ENCODE measurements around the gene IRF2.

Gene IRF2

GRCh38 chr4:184473499-184474262 is 669 bp downstream of the IRF2 start:
- peak; percentile 69 for DNase-seq

- DNase-seq = peak; percentile 86
These were observed 1.5 kb downstream of the IRF2 start for GRCh38 chr4:184472614-184473498.

GRCh38 chr4:184471881-184472613 is 2.3 kb downstream of the IRF2 start:
- DNase-seq = peak; percentile 56

GRCh38 chr4:184470785-184471110 is 3.6 kb downstream of the IRF2 start:
- no peak for DNase-seq

GRCh38 chr4:184466634-184467033 is 7.7 kb downstream of the IRF2 start:
- no peak for DNase-seq

- no peak for DNase-seq
These were observed 9.4 kb downstream of the IRF2 start for GRCh38 chr4:184464759-184465454.

- DNase-seq = no peak
These were observed 10.5 kb downstream of the IRF2 start for GRCh38 chr4:184463856-184464255.

GRCh38 chr4:184463158-184463557 is 11.2 kb downstream of the IRF2 start:
- no peak for DNase-seq

GRCh38 chr4:184462724-184463123 is 11.6 kb downstream of the IRF2 start:
- no peak for DNase-seq

GRCh38 chr4:184461711-184462441 is 12.5 kb downstream of the IRF2 start:
- no peak for DNase-seq

- peak; percentile 66 for DNase-seq
These were observed 13.7 kb downstream of the IRF2 start for GRCh38 chr4:184460499-184461285.

GRCh38 chr4:184459413-184459812 is 14.9 kb downstream of the IRF2 start:
- DNase-seq = no peak

- DNase-seq = no peak
These were observed 16.7 kb downstream of the IRF2 start for GRCh38 chr4:184457535-184458249.

GRCh38 chr4:184456337-184456736 is 18.0 kb downstream of the IRF2 start:
- DNase-seq = no peak

GRCh38 chr4:184455299-184455698 is 19.1 kb downstream of the IRF2 start:
- no peak for DNase-seq

GRCh38 chr4:184453365-184454160 is 20.8 kb downstream of the IRF2 start:
- peak; percentile 75 for DNase-seq

- no peak for DNase-seq
These were observed 21.6 kb downstream of the IRF2 start for GRCh38 chr4:184452740-184453139.

- DNase-seq = peak; percentile 86
These were observed 22.6 kb downstream of the IRF2 start for GRCh38 chr4:184451726-184452125.

GRCh38 chr4:184450743-184451535 is 23.4 kb downstream of the IRF2 start:
- DNase-seq = no peak
